Hepatocyte (in vitro differentiated cells): ENCODE measurements around the gene OGFOD1. TPM values are rescaled to one million over a fixed set of nuclear protein-coding genes. Genes with fewer than 3 reads are reported as not detected.

Source experiments
- DNase-seq: peaks from one replicate; pipeline ENCODE4 v3.0.0-alpha.2; 2016; ENCODE audit warnings: low spot score
- H2AFZ ChIP-seq: fragments of 200-600 bp; sonication (generic); 2 replicates; pipeline ENCODE4 v1.6.0; 2016; ENCODE audit warnings: antibody characterized with exemption, mild to moderate bottlenecking
- H3K27ac ChIP-seq: fragments of 200-600 bp; sonication (generic); 2 replicates; pipeline ENCODE4 v1.5.1; 2016; ENCODE audit warnings: mild to moderate bottlenecking
- H3K27me3 ChIP-seq: fragments of 200-600 bp; sonication (generic); 2 replicates; pipeline ENCODE4 v1.6.1; 2016
- H3K36me3 ChIP-seq: fragments of 200-600 bp; sonication (generic); replicated peaks from 2 replicates; pipeline ENCODE4 v1.5.1; 2016; ENCODE audit warnings: low read depth; ENCODE audit not compliant: insufficient read depth
- H3K4me1 ChIP-seq: fragments of 200-600 bp; sonication (generic); 2 replicates; pipeline ENCODE4 v1.5.1; 2016; ENCODE audit warnings: mild to moderate bottlenecking, moderate library complexity; ENCODE audit not compliant: insufficient read depth
- H3K4me2 ChIP-seq: fragments of 200-600 bp; sonication (generic); 2 replicates; pipeline ENCODE4 v1.6.0; 2016
- H3K4me3 ChIP-seq: fragments of 200-600 bp; sonication (generic); 2 replicates; pipeline ENCODE4 v1.5.1; 2016; ENCODE audit warnings: mild to moderate bottlenecking
- H3K79me2 ChIP-seq: fragments of 200-600 bp; sonication (generic); 2 replicates; pipeline ENCODE4 v1.6.0; 2017; ENCODE audit warnings: mild to moderate bottlenecking
- H3K9me2 ChIP-seq: fragments of 200-600 bp; sonication (generic); replicated peaks from 2 replicates; pipeline ENCODE4 v1.6.0; 2017; ENCODE audit warnings: mild to moderate bottlenecking; ENCODE audit not compliant: insufficient read depth
- H3K9me3 ChIP-seq: fragments of 200-600 bp; sonication (generic); 2 replicates; pipeline ENCODE4 v1.5.1; 2016; ENCODE audit warnings: low read depth, mild to moderate bottlenecking
- H4K20me1 ChIP-seq: fragments of 200-600 bp; sonication (generic); 2 replicates; pipeline ENCODE4 v1.6.0; 2016; ENCODE audit warnings: mild to moderate bottlenecking; ENCODE audit not compliant: insufficient read depth, poor library complexity, severe bottlenecking
- EZH2 ChIP-seq: fragments of 200-600 bp; sonication (generic); IDR thresholded peaks from 2 replicates; pipeline ENCODE4 v1.6.1; 2016; ENCODE audit warnings: antibody characterized with exemption, mild to moderate bottlenecking, borderline replicate concordance
- EZH2phosphoT487 ChIP-seq: fragments of 200-600 bp; sonication (generic); IDR thresholded peaks from one replicate; pipeline ENCODE4 v1.6.1; 2018; ENCODE audit warnings: antibody characterized with exemption, mild to moderate bottlenecking, low read depth, moderate library complexity; ENCODE audit not compliant: unreplicated experiment, severe bottlenecking
- WGBS: methylation state at CpG from one replicate; pipeline ENCODE4 v1.1.6; 2016; ENCODE audit warnings: low lambda C conversion rate; ENCODE audit errors: missing lambda C conversion rate; 5-methylcytosine and 5-hydroxymethylcytosine counted together
- polyA plus RNA-seq: library from polyadenylated mRNA; unstranded; fragments of >200 nt; fragmentation: Nextera tagmentation; extraction: Ambion mirVana; gene quantifications from 2 replicates; pipeline ENCODE4 v1.2.1, GENCODE V29; 2016
- total RNA-seq: library from RNA; depleted of rRNA; stranded (reverse); fragments of >200 nt; gene quantifications from 2 replicates; pipeline ENCODE4 v1.2.3, GENCODE V29; 2014
- TF ChIP-seq, protein P1 (sequence below): fragments of 200-600 bp; sonication (generic); IDR thresholded peaks from 2 replicates; pipeline ENCODE4 v1.5.1; 2016; ENCODE audit warnings: antibody characterized with exemption, mild to moderate bottlenecking; ENCODE audit not compliant: poor library complexity

OGFOD1 gene
- total and polyA plus RNA-seq, 2 experiments from 2014 or later = 55.5 to 58.9 TPM

DNA sequence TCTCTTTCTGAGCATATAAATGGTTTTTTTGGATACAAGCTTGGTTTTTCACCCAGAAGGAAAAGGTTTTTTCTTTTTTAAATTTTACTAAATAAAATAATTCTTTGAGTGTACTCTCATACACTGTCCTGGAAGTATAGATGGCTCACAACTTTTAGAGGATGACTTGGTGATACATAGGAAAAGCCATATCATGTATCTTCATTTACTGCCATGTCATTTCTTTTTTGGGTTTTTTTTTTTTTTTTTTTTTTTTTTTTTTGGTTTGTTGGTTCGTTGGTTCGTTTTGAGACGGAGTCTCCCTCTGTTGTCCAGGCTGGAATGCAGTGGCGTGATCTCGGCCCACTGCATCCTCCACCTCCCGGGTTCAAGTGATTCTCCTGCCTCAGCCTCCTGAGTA, 11.8 kb downstream of the OGFOD1 start:
- 96% methylated on average over 6 of the region's 6 CpGs for WGBS
- Histone ChIP-seq H3K9me2 (no peaks in the 10 kb centered on the region), H4K20me1 (no peaks in the 10 kb centered on the region), H3K4me1 (no peaks in the 10 kb centered on the region), H3K4me3 (no peak overlapping the region), H3K4me2 (no peak overlapping the region), H3K27me3 (no peaks in the 10 kb centered on the region), H3K36me3 (no peaks in the 10 kb centered on the region), H2AFZ (no peak overlapping the region), H3K79me2 (no peaks in the 10 kb centered on the region), H3K9me3 (no peaks in the 10 kb centered on the region), H3K27ac (no peak overlapping the region)
- TF ChIP-seq EZH2 = no peak
- TF ChIP-seq EZH2phosphoT487 = no peak
- TF ChIP-seq, protein P1, sequence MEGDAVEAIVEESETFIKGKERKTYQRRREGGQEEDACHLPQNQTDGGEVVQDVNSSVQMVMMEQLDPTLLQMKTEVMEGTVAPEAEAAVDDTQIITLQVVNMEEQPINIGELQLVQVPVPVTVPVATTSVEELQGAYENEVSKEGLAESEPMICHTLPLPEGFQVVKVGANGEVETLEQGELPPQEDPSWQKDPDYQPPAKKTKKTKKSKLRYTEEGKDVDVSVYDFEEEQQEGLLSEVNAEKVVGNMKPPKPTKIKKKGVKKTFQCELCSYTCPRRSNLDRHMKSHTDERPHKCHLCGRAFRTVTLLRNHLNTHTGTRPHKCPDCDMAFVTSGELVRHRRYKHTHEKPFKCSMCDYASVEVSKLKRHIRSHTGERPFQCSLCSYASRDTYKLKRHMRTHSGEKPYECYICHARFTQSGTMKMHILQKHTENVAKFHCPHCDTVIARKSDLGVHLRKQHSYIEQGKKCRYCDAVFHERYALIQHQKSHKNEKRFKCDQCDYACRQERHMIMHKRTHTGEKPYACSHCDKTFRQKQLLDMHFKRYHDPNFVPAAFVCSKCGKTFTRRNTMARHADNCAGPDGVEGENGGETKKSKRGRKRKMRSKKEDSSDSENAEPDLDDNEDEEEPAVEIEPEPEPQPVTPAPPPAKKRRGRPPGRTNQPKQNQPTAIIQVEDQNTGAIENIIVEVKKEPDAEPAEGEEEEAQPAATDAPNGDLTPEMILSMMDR = no peak
- no peak for DNase-seq

DNA sequence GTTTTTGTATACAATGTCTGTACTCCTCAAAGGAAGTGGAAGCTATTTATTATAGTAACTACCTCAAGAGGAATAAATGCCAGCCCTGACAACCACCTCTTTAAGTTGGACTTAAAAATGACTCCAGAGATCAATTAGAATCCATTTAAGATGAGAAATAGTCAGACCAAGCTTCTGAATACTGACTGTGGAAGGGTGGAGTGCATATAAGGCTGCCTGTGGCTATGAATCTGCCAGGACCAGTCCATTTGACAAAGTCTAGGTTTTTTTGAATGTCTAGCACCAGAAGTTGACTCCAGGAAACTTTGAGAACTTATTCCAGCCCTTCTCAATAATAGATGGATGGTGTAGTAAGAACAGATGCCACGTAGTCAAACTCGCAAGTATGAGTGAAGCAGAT, 15.0 kb downstream of the OGFOD1 start:
- no peaks in the 10 kb centered on the region for H3K36me3 ChIP-seq

DNA sequence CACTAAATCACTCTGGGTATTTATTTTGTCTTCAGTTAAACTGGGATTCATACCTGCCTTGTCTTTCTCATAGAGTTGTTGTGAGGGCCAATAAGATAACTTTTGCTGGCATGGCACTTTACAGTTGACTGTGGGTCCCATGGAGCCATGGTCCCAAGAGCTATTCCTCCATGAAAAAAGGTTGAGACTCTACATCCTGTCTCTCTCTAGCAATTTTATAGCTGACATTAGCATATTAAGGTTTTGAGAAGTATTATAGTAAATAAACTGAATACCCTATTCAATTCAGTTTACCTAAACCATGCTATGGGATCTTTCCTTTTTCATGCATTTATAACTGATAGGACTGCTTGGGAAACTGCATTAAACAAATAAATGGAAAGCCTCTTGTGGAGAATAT, 17.4 kb downstream of the OGFOD1 start:
- Histone ChIP-seq H2AFZ (no peak overlapping the region), H3K27me3 (no peaks in the 10 kb centered on the region), H3K79me2 (no peaks in the 10 kb centered on the region), H4K20me1 (no peaks in the 10 kb centered on the region), H3K27ac (no peak overlapping the region), H3K36me3 (no peaks in the 10 kb centered on the region), H3K9me3 (no peaks in the 10 kb centered on the region), H3K4me1 (no peaks in the 10 kb centered on the region), H3K4me3 (no peak overlapping the region), H3K4me2 (no peak overlapping the region), H3K9me2 (no peaks in the 10 kb centered on the region)
- no peak for DNase-seq
- TF ChIP-seq EZH2 (no peak), EZH2phosphoT487 (no peak)
- TF ChIP-seq, protein P1 = no peak

More for the DNA sequence above, 15.0 kb downstream of the OGFOD1 start:
- TF ChIP-seq, protein P1 = no peak
- TF ChIP-seq EZH2phosphoT487 (no peak), EZH2 (no peak)
- Histone ChIP-seq H3K4me1 (no peaks in the 10 kb centered on the region), H3K27ac (no peak overlapping the region), H2AFZ (no peak overlapping the region), H3K27me3 (no peaks in the 10 kb centered on the region), H3K9me3 (no peaks in the 10 kb centered on the region), H4K20me1 (no peaks in the 10 kb centered on the region), H3K79me2 (no peaks in the 10 kb centered on the region), H3K9me2 (no peaks in the 10 kb centered on the region), H3K4me2 (no peak overlapping the region), H3K4me3 (no peak overlapping the region)
- 94% methylated on average over 2 of the region's 2 CpGs for WGBS
- DNase-seq = no peak

DNA sequence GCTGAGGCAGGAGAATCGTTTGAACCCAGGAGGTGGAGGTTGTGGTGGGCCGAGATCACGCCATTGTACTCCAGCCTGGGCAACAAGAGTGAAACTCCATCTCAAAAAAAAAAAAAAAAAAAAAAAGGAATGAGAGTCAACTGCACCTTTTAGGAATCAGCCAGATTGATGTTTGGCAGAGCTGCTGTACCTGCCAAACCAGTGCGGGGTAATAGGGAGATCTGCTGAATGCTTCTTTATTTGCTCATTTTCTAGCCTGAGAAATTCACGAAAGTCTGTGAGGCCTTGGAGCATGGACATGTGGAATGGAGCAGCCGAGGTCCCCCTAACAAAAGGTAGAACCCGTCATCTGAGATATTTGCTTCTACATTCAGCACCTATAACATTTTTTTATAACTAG, 18.4 kb downstream of the OGFOD1 start:
- no peaks in the 10 kb centered on the region for H3K4me1 ChIP-seq
- 82% methylated on average over 7 of the region's 7 CpGs for WGBS
- no peak overlapping the region for H2AFZ ChIP-seq
- H3K36me3 ChIP-seq = no peaks in the 10 kb centered on the region
- DNase-seq = no peak
- no peak overlapping the region for H3K27ac ChIP-seq
- no peak overlapping the region for H3K4me3 ChIP-seq
- H3K27me3 ChIP-seq = no peaks in the 10 kb centered on the region
- no peaks in the 10 kb centered on the region for H3K9me2 ChIP-seq
- TF ChIP-seq, protein P1 = no peak
- TF ChIP-seq EZH2phosphoT487 (no peak), EZH2 (no peak)
- H4K20me1 ChIP-seq = no peaks in the 10 kb centered on the region
- H3K9me3 ChIP-seq = no peaks in the 10 kb centered on the region
- no peak overlapping the region for H3K4me2 ChIP-seq
- H3K79me2 ChIP-seq = no peaks in the 10 kb centered on the region
